ENCODE data around the gene ZNF470.

Gene ZNF470

GRCh38 chr19:56566904-56567273 lies 379 bp upstream of the ZNF470 start:
- FAIRE-seq (peak; percentile 23), DNase-seq (ENCODE audit: insufficient read length, low spot score) (peak; percentile 13)
- TF ChIP-seq PAX5 (IDR thresholded peaks at IDR 0.05; ENCODE audit: insufficient read depth, low read length, severe bottlenecking) (no peak), POU2F2 (IDR thresholded peaks at IDR 0.05; ENCODE audit: low read depth, low read length) (no peak), POLR2AphosphoS5 (IDR thresholded peaks at IDR 0.05; ENCODE audit: low read depth, low read length) (no peak), TAF1 (IDR thresholded peaks at IDR 0.05; ENCODE audit: low read depth, low read length) (no peak), SPI1 (IDR thresholded peaks at IDR 0.05; ENCODE audit: low read depth, low read length) (no peak), POLR2A (IDR thresholded peaks at IDR 0.05; ENCODE audit: low read depth, low read length) (no peak)

- TF ChIP-seq POLR2A (IDR thresholded peaks at IDR 0.05; ENCODE audit: low read depth, low read length) (no peak), POLR2AphosphoS5 (IDR thresholded peaks at IDR 0.05; ENCODE audit: low read depth, low read length) (no peak), PAX5 (IDR thresholded peaks at IDR 0.05; ENCODE audit: insufficient read depth, low read length, severe bottlenecking) (no peak), SPI1 (IDR thresholded peaks at IDR 0.05; ENCODE audit: low read depth, low read length) (no peak), TAF1 (IDR thresholded peaks at IDR 0.05; ENCODE audit: low read depth, low read length) (no peak), POU2F2 (IDR thresholded peaks at IDR 0.05; ENCODE audit: low read depth, low read length) (no peak)
- DNase-seq (ENCODE audit: insufficient read length, low spot score) (no peak), FAIRE-seq (no peak)
These were observed 5.3 kb downstream of the ZNF470 start for GRCh38 chr19:56572589-56572988.

GRCh38 chr19:56573914-56574313 lies 6.6 kb downstream of the ZNF470 start:
- DNase-seq (ENCODE audit: insufficient read length, low spot score) (no peak), FAIRE-seq (no peak)
- no peak for TF ChIP-seq POU2F2 (IDR thresholded peaks at IDR 0.05; ENCODE audit: low read depth, low read length)
- no peak for TF ChIP-seq TAF1 (IDR thresholded peaks at IDR 0.05; ENCODE audit: low read depth, low read length)
- no peak for TF ChIP-seq POLR2A (IDR thresholded peaks at IDR 0.05; ENCODE audit: low read depth, low read length)
- TF ChIP-seq POLR2AphosphoS5 (IDR thresholded peaks at IDR 0.05; ENCODE audit: low read depth, low read length), result no peak
- TF ChIP-seq SPI1 (IDR thresholded peaks at IDR 0.05; ENCODE audit: low read depth, low read length), result no peak
- no peak for TF ChIP-seq PAX5 (IDR thresholded peaks at IDR 0.05; ENCODE audit: insufficient read depth, low read length, severe bottlenecking)

DNA sequence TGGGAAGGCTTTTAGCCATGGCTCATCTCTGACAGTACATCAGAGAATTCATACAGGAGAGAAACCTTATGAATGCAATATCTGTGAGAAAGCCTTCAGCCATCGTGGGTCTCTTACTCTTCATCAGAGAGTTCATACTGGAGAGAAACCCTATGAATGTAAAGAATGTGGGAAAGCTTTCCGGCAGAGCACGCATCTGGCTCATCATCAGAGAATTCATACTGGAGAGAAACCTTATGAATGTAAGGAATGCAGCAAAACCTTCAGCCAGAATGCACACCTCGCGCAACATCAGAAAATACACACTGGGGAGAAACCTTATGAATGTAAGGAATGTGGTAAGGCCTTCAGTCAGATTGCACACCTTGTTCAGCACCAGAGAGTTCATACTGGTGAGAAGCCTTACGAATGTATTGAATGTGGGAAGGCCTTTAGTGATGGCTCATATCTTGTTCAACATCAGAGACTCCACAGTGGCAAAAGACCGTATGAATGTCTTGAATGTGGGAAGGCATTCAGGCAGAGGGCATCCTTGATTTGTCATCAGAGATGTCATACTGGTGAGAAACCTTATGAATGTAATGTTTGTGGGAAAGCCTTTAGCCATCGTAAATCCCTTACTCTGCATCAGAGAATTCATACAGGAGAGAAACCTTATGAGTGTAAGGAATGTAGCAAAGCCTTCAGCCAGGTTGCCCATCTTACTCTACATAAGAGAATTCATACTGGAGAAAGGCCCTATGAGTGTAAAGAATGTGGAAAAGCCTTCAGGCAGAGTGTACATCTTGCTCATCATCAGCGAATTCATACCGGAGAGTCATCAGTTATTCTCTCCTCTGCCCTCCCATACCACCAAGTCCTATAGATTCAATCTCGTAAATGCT lies 10.7 kb downstream of the ZNF470 start:
- DNase-seq (ENCODE audit: insufficient read length, low spot score) (no peak), FAIRE-seq (no peak)
- TF ChIP-seq TAF1 (IDR thresholded peaks at IDR 0.05; ENCODE audit: low read depth, low read length) (no peak), PAX5 (IDR thresholded peaks at IDR 0.05; ENCODE audit: insufficient read depth, low read length, severe bottlenecking) (no peak), POLR2A (IDR thresholded peaks at IDR 0.05; ENCODE audit: low read depth, low read length) (no peak), SPI1 (IDR thresholded peaks at IDR 0.05; ENCODE audit: low read depth, low read length) (no peak), POU2F2 (IDR thresholded peaks at IDR 0.05; ENCODE audit: low read depth, low read length) (no peak), POLR2AphosphoS5 (IDR thresholded peaks at IDR 0.05; ENCODE audit: low read depth, low read length) (no peak)

DNA sequence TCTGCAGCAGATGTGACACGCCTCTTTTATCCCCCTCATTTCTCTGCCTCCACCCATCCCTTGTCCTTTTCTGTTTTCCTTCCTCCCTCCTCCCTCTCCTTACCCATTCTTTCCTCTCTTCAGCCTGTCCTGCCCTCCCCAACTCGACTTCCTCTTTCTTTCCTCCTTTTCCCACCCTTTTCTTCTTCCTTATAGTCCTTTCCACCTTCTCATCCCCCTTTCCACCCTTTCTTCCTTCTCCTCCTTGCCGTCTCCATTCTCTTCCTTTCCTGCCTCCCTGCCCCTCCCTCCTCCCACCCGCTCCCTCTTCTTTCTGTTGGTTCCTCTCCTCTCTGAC lies 27.1 kb downstream of the ZNF470 start:
- DNase-seq (ENCODE audit: insufficient read length, low spot score), result no peak
- TF ChIP-seq SPI1 (IDR thresholded peaks at IDR 0.05; ENCODE audit: low read depth, low read length) (no peak), POLR2A (IDR thresholded peaks at IDR 0.05; ENCODE audit: low read depth, low read length) (no peak), POU2F2 (IDR thresholded peaks at IDR 0.05; ENCODE audit: low read depth, low read length) (no peak), PAX5 (IDR thresholded peaks at IDR 0.05; ENCODE audit: insufficient read depth, low read length, severe bottlenecking) (no peak), POLR2AphosphoS5 (IDR thresholded peaks at IDR 0.05; ENCODE audit: low read depth, low read length) (no peak), TAF1 (IDR thresholded peaks at IDR 0.05; ENCODE audit: low read depth, low read length) (no peak)
- FAIRE-seq, result no peak

- FAIRE-seq (peak; percentile 91), DNase-seq (ENCODE audit: insufficient read length, low spot score) (peak; percentile 88)
- TF ChIP-seq PAX5 (IDR thresholded peaks at IDR 0.05; ENCODE audit: insufficient read depth, low read length, severe bottlenecking) (peak; percentile 28), POU2F2 (IDR thresholded peaks at IDR 0.05; ENCODE audit: low read depth, low read length) (no peak)
These were observed 27.7 kb downstream of the ZNF470 start, which contains the start of gene ZNF71 for GRCh38 chr19:56594783-56595547. TSS of gene ZNF71 (plus strand) at chr19:56595302. CDS start at chr19:56601559, 6,257 bp downstream.

DNA sequence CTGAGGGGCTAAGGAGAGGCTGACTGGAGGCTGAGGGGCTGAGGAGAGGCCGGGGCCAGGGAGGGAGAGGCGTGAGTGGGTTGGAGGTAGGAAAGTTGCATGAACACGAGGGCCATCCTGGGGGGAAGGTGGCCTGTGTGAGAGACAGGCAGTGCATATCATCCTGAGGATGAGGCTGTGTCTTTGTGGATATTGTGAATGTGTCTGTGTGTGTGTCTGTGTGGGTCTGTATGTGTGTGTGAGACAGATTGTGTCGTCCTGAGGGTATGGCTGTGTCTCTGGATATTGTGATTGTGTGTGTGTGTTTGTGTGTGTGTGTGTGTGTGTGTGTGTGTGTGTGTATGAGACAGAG lies 28.3 kb downstream of the ZNF470 start:
- FAIRE-seq, result no peak
- TF ChIP-seq POLR2AphosphoS5 (IDR thresholded peaks at IDR 0.05; ENCODE audit: low read depth, low read length) (no peak), PAX5 (IDR thresholded peaks at IDR 0.05; ENCODE audit: insufficient read depth, low read length, severe bottlenecking) (no peak), POLR2A (IDR thresholded peaks at IDR 0.05; ENCODE audit: low read depth, low read length) (no peak), TAF1 (IDR thresholded peaks at IDR 0.05; ENCODE audit: low read depth, low read length) (no peak), POU2F2 (IDR thresholded peaks at IDR 0.05; ENCODE audit: low read depth, low read length) (no peak), SPI1 (IDR thresholded peaks at IDR 0.05; ENCODE audit: low read depth, low read length) (no peak)
- DNase-seq (ENCODE audit: insufficient read length, low spot score), result no peak

DNA sequence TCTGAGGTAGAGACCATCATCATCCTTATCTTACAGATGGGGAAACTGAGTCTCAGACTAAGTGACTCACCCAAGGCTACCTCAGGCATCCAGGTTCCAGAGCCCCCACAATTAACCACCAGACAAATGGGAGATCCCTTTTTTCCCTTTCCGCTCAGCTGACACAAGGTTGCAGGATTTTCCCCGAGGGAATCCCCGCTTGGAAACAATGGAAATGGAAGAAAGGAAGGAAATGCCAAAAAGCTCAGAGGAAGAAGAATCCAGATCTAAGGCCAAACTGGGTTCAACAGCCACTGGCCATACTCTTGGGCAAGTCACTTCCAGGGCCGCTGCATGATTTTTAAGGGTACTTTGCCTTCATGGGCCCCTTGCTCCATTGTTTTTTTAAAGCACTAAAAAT lies 29.4 kb downstream of the ZNF470 start:
- no peak for DNase-seq (ENCODE audit: insufficient read length, low spot score)
- no peak for FAIRE-seq
- TF ChIP-seq TAF1 (IDR thresholded peaks at IDR 0.05; ENCODE audit: low read depth, low read length) (no peak), POLR2AphosphoS5 (IDR thresholded peaks at IDR 0.05; ENCODE audit: low read depth, low read length) (no peak), POU2F2 (IDR thresholded peaks at IDR 0.05; ENCODE audit: low read depth, low read length) (no peak), PAX5 (IDR thresholded peaks at IDR 0.05; ENCODE audit: insufficient read depth, low read length, severe bottlenecking) (no peak), SPI1 (IDR thresholded peaks at IDR 0.05; ENCODE audit: low read depth, low read length) (no peak)

DNA sequence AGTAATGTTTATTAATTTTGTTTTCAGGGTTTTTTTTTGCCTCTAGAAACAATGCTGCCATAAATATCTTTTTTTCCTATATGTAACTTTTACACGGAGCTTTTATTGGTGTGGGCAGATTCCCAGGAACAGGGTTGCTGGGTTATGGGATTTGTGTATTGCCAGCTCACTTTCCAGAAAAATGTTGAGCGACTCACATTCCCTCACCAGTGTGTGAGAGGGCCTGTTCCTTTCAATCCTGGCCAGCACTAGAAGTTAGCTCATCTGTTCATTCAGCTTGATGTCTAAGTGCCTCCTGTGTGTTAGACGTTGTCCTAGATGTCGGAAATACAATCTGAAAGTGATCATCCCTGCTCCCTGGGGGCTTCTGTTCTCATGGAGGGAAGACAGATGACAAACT lies 30.4 kb downstream of the ZNF470 start:
- FAIRE-seq, result no peak
- no peak for DNase-seq (ENCODE audit: insufficient read length, low spot score)
- TF ChIP-seq POU2F2 (IDR thresholded peaks at IDR 0.05; ENCODE audit: low read depth, low read length) (no peak), POLR2AphosphoS5 (IDR thresholded peaks at IDR 0.05; ENCODE audit: low read depth, low read length) (no peak), POLR2A (IDR thresholded peaks at IDR 0.05; ENCODE audit: low read depth, low read length) (no peak), TAF1 (IDR thresholded peaks at IDR 0.05; ENCODE audit: low read depth, low read length) (no peak), PAX5 (IDR thresholded peaks at IDR 0.05; ENCODE audit: insufficient read depth, low read length, severe bottlenecking) (no peak), SPI1 (IDR thresholded peaks at IDR 0.05; ENCODE audit: low read depth, low read length) (no peak)
